NCI-H1092 (cell line): ENCODE measurements around the gene CD2AP.
"Not testable (repeated sequence)": the region's sequence is repeated elsewhere in the genome, so short reads cannot be mapped to it uniquely, and the experiment has no call there.

Experiments
- DNase-seq: peaks from one replicate; lab custom pipeline; 2025; lab: John Stamatoyannopoulos, UW

CD2AP gene

GRCh38 chr6:47464052-47464451 lies 13.5 kb upstream of the CD2AP start:
- DNase-seq, result peak; percentile 23

- DNase-seq, result no peak
Observed at GRCh38 chr6:47465117-47465516, 12.5 kb upstream of the CD2AP start.

DNA sequence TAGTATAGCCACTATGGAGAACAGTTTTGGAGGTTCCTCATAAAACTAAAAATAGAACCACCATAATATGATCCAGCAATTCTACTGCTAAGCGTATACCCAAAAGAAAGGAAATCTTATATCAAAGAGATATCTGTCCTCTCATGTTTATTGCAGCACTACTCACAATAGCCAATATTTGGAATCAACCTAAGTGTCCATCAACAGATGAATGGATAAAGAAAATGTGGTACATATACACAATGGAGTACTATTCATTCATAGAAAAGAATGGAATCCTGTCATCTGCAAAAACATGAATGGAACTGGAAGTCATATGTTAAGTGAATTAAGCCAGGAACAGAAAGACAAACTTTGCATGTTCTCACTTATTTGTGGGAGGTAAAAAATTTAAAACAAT lies 5.7 kb upstream of the CD2AP start:
- no peak for DNase-seq

DNA sequence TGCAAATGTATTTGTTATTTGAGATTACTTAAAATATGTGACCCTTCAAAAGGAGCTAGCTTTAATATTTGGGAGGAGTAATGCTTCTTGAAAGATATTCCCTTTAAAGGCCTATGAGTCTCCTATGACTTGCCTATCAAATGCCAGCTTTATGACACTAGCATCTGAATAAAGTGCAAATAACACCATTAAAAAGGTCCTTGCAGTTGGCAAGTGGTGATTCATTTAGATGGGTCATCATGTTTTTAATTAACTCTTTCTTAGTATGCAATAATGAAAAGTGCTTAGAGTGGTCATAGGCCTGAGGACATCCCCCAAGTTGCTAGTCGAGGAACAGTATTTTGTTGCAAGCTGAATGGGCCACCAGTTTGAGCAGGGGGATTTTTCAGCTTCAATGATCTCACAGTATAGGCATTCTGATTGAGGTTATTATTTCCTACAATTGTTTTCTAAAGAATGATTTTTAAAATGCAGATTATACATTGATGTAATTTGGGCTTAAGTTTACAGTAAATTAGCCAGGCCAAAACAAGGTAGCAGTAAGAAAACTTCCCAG lies 3.7 kb upstream of the CD2AP start:
- DNase-seq, result no peak

DNA sequence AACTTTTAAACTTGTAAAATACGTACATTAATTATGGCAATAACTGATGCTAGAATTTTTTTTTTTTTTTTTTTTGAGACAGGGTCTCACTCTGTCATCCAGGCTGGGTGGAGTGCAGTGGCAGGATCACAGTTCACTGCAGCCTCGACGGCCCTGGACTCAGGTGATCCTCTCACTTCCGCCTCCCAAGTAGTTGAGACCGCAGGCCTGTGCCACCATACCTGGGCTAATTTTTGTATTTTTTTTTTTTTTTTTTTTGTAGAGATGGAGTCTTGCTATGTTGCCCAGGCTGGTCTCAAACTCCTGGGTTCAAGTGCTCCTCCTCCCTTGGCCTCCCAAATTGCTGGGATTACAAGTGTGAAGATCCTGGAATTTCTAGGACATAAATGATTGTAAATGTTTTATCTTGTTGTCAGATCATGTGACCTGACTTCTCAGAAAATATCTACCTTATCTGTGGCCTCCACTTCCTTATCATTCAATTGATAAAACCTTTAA lies 2.2 kb upstream of the CD2AP start:
- DNase-seq, result no peak

DNA sequence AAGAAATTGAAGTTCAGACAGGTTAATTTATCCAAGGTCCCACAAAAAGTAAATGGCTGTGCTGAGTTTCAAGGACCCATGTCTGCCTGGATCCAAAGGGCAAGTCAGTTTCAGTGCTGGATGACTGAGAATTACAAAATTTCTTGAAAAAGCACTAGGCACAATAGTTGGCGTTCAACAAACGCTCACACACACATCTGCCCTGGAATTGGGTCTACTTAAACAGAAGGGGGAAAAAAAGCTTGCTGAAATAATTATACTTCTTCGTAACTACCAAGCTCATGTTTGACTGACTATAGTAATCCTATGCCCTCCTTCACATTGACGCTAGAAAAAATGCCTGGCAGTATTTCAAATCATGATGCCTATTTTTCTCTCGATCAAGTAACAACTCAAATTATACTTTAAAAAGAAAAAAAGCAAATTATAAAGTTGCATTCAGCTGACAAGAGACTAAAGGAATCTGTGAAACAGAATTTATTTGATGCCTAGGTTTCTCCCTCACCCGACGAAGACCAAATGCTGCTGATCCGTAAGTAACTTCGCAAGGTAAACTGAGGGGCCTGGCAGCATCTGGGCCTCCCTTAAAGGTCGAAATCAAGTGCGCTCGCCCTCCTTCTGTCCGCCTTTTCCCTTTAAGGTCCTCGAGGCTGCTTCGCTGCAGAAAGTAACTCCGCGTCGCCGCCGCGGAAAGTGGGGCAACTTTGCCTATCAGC lies 650 bp upstream of the CD2AP start:
- no peak for DNase-seq

GRCh38 chr6:47478233-47479139 lies 897 bp downstream of the CD2AP start:
- DNase-seq, result no peak

GRCh38 chr6:47479140-47479508 lies 1.5 kb downstream of the CD2AP start:
- DNase-seq, result no peak

DNA sequence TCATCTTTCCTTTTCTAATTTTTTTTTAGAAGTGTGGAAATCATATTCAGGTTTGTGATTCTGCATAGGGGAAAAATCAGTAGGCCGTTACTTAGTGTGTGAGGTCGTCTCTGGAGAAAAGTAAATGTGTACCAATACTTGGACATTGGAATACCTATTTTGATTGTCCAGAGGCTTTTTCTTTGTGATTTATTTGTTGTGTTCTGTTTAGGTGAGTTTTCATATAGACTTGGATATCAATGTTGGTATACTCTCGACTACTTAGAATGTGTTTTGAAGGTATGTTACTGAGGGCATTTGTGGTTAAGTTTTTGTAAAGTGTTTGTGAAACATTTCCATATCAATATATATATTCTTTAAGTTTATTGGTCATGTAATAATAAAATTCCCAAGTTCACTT lies 2.3 kb downstream of the CD2AP start:
- no peak for DNase-seq

DNA sequence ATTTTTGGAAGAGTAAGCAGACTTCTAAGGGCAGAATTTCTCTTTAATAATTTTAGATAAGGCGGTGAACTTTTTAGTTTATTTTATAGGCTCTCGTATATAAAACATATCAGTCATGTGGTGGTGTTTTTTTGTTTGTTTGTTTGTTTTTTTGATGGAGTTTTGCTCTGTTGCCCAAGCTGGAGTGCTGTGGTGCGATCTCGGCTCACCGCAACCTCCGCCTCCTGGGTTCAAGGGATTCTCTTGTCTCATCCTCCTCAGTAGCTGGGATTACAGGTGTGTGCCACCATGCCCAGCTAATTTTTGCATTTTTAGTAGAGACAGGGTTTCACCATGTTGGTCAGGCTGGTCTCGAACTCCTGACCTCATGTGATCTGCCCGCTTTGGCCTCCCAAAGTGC lies 3.6 kb downstream of the CD2AP start:
- not testable (repeated sequence) for DNase-seq

DNA sequence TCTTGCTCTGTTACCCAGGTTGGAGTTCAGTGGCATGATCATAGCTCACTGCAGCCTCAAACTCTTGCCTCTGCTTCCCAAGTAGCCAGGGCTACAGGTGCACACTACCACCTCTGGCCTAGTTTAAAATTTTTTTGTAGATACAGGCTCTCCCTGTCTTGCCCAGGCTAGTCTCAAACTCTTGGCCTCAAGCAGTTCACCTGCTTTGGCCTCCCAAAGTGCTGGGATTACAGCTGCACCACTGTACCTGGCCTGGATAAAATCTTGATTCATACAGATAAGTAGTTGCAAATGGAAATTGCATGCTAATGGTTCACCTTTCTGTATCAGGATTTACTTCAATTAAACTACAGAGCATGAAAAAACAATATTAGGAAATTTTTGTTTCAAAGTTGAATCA lies 4.2 kb downstream of the CD2AP start:
- DNase-seq, result no peak

DNA sequence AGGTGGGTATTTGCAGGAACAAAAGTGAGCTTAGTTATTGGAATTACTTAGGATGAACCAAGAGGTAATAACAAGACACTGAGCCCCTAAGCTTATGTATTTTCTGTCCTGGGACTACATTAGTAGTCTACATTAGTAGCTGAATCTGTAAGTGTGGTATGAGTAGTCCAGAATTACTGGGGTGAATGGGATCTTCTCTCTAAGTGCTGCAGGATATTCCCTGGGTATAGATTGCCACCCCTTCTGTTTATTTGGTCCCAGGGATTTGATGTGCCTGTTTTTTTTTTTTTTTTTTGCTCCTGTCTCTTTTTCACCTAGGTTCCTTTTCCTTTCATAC lies 5.9 kb downstream of the CD2AP start:
- DNase-seq, result no peak

- DNase-seq, result no peak
Observed at GRCh38 chr6:47483853-47484546, 6.4 kb downstream of the CD2AP start.

DNA sequence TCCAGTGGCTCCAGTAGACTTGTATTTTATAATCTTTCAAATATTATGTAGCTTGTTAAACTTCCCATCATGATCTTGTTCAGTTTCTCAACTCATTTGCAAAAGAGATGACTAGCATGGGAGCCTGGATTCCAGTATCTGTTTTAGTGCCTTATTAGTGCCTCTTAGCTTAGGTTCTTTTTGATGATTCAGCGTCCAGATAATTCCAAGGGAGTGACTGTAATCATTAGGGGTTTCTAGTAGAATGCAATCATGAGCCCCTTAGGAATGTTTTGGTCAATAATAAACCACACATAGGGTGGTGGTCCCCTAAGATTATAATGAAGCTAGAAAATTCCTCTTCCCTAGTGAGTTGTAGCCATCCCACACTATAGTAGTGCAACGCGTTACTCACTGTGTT lies 7.0 kb downstream of the CD2AP start:
- DNase-seq, result no peak

- no peak for DNase-seq
Observed at GRCh38 chr6:47485083-47485482, 7.5 kb downstream of the CD2AP start.

- no peak for DNase-seq
Observed at GRCh38 chr6:47485491-47486135, 8.0 kb downstream of the CD2AP start.

- no peak for DNase-seq
Observed at GRCh38 chr6:47489995-47490394, 12.4 kb downstream of the CD2AP start.

DNA sequence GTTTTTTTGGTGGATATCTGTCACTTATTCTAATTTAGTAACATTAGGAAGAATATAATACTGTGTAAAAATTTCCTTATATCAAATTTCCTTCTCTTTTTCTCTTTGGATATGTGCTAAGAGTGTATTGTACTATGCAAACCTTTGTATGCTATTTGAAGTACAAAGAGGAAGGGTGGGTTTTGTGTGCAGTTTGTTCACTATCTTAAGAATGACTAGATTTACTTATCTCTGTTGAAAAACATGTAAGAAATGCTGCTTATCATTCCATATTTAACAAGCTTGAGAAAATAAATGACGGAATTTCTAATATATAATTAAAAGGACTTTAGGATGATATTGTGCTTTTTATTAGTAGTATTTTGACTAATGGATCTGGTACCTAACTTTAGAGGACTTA lies 13.1 kb downstream of the CD2AP start:
- DNase-seq, result no peak

- no peak for DNase-seq
Observed at GRCh38 chr6:47492355-47492754, 14.8 kb downstream of the CD2AP start.

DNA sequence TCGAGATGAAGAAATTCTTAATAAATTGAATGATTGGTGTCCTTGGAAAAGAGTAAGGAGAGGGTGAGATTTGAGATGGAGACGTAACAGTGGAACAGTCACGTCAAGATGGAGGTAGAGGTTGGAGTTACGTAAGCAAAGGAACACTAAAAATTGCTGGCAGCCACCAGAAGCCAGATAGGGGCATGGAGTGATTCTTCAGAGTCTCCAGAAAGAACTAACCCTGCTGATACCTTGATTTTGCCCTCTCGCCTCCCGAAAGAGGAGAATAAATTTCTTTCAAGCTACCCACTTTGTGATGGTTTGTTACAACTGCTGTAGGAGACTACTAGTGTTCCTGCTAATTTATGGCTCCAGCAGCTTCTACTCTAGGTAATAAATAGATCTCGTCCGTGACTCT lies 17.6 kb downstream of the CD2AP start:
- no peak for DNase-seq

- no peak for DNase-seq
Observed at GRCh38 chr6:47495954-47496545, 18.5 kb downstream of the CD2AP start.
